Left kidney (tissue), 2 donors: ENCODE results near the gene CAMTA1. TPM values are rescaled to one million over a fixed set of nuclear protein-coding genes. Genes with fewer than 3 reads are reported as not detected.

Experiments used
- DNase-seq: peaks from one replicate; pipeline ENCODE4 v3.0.0-alpha.2; 2013
- polyA plus RNA-seq: library from polyadenylated mRNA; unstranded; fragments of 120-200 nt; gene quantifications from one replicate; pipeline ENCODE4 v1.2.1, GENCODE V29; 2013; ENCODE audit not compliant: insufficient read length

The CAMTA1 gene
- polyA plus RNA-seq, 1 donor: 88.8 TPM

DNA sequence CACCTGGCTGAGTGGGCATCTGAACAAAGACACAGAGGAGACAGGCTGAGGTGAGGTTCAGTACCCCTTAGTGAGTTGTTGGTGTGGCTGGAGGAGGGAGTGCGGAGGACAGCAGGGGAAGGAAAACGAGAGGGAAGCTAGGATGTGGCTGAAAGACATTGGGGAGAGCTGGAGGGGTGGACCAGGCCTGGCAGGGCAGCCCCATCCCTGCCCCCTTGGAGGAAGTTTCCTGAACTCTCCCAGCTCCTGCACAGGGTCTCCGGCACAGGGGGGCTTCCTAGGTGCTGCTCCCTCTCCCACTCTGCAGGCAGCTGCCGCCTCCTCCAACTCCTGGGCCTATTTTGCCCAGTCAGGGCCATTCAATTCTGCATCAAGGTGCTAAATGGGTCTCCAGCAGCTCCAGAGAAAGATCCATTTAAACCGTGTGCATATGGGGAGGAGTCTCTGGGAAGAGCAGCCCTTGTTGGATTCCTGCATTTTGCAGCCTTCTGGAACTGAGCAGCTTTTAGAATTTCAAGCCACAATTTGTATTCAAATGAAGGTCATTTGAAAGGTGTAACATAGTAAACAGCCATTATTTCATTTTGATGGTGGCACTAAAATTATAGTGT lies 193.9 kb downstream of the CAMTA1 start:
- no peak for DNase-seq

DNA sequence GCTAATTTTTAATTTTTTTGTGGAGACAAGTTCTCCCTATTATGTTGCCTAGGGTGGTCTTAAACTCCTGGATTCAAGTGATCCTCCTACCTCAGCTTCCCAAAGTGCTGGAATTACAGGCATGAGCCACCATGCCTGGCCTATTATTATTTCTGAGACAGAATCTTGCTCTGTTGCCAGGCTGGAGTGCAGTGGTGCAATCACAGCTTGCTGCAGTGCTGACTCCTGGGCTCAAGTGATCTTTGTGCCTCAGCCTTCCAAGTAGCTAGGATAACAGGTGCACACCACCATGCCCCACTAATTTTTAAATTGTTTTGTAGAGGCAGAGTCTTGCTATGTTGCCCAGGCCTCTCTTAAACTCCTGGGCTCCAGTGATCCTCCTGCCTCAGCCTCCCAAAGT lies 196.3 kb downstream of the CAMTA1 start:
- DNase-seq: no peak

DNA sequence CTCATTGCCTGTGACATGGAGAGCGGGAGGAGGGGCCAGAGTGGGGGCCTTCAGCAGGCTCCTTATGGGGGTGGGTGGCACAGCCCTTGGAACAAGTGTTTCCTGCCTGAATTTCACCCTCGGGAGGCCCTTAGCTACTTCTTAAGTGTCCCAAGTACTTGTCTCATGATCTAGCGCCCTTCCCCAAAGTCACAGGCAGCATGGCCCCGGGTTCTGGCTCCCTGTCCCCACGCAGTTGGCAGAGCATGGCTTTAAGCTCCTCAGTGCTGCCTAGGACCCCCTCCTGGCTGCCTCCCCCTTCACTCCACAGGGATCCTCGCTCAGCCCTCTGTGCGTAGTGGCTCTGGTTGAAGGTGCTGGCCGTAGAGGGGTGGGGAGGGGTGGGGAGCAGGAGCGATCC lies 197.2 kb downstream of the CAMTA1 start:
- DNase-seq: no peak

DNA sequence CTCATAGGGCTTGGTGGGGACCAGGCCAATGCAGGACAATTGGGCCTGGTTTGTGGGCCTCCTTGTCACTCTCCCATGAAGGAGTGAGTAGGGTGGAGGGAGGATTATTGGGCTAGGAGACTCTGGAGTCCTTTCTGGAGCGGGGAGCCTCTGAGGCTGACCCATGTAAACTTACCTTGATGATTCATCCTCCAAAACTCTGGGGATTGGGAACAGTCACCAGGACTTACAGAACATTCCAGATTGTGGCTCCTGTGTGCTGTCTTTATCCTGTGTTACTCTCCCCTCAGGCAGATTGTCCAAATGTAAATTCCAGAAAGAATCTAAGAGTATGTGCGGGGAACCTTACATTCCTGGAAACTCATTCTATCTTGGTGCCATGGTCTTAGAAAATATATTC lies 197.6 kb downstream of the CAMTA1 start:
- no peak for DNase-seq

DNA sequence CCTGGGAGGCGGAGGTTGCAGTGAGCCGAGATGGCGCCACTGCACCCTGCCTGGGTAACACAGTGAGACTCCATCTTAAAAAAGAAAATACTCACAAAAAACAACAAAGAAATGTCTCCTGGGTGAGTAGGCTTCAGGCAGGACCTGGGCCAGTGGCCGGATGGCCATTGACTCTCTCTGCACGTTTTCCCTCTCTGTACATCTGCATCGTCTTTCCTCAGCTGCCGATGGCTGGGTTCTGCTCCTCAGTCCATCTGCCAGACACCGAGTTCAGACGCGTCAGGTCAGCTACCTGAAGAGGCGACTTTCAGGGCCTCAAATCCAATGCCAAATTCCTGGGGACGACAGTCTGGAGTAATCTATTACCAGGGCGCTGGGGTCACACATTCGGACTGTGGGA lies 199.3 kb downstream of the CAMTA1 start:
- DNase-seq: no peak

DNA sequence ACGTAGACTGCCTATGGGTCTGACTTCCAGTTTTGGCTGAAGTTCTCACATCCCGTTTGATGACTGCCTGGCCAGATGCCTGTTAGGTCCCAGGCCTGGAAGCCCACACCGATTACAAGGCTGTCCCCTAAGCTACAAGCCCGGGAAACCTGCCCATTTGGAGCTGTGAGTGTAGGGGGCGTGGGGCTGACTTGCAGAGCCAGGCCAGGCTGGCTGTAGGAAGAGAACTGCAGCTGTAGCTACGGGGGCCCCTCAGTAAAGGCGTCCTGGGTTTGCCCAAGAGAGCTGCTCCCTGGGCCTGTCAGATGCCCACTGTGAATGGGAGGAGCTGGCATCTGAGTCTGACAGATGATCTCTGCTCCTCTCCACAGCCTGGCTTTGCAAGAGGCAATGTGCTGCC lies 199.7 kb downstream of the CAMTA1 start:
- no peak for DNase-seq

- DNase-seq: no peak
Observed at GRCh38 chr1:6985549-6986276, 200.5 kb downstream of the CAMTA1 start.

- no peak for DNase-seq
Observed at GRCh38 chr1:6986281-6986680, 201.0 kb downstream of the CAMTA1 start.

- no peak for DNase-seq
Observed at GRCh38 chr1:6987940-6988339, 202.7 kb downstream of the CAMTA1 start.

- DNase-seq: no peak
Observed at GRCh38 chr1:6988796-6989195, 203.5 kb downstream of the CAMTA1 start.

- DNase-seq: no peak
Observed at GRCh38 chr1:6989212-6990159, 204.2 kb downstream of the CAMTA1 start.

GRCh38 chr1:6991266-6991665 lies 206.0 kb downstream of the CAMTA1 start:
- no peak for DNase-seq

- DNase-seq: no peak
Observed at GRCh38 chr1:6995789-6996188, 210.5 kb downstream of the CAMTA1 start.

- no peak for DNase-seq
Observed at GRCh38 chr1:6996371-6996770, 211.1 kb downstream of the CAMTA1 start.

DNA sequence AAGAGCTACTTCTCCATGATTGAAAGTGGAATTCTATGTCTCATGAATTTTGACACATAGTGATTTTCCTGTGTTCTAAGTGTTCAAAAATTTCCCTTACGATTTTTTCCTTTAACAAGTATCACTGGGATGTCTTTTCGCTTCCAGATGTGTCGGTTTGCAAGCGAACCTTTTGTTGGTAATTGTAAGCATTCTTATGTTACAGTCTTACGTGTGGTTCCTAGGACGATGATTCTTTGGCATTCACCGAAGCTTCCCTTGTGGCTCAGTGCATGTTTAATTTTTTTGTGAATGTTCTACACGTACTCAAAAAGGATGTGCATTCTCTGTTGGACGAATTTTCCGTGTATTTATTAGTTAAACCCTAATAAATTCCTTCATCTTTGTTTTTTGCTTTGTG lies 211.6 kb downstream of the CAMTA1 start:
- no peak for DNase-seq

DNA sequence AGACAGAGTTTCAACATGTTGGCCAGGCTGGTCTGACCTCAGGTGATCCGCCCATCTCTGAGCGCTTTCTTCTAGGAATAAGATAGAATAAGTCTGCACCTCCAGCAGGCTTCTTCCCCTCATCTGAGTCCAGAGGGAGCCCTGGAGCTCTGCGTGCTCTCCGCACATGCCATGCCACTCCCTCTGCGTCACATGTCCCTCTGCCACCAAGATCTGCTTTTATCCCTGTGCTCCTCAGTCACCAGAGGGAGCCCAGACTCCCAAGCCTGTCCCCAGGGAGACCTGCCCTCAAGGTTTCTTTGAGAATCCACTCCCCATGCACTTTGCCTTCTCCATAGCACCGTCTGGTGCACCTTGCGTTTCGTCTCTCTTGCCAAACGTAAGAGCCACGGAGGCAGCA lies 213.0 kb downstream of the CAMTA1 start:
- DNase-seq: no peak

- no peak for DNase-seq
Observed at GRCh38 chr1:6999826-7000225, 214.6 kb downstream of the CAMTA1 start.

DNA sequence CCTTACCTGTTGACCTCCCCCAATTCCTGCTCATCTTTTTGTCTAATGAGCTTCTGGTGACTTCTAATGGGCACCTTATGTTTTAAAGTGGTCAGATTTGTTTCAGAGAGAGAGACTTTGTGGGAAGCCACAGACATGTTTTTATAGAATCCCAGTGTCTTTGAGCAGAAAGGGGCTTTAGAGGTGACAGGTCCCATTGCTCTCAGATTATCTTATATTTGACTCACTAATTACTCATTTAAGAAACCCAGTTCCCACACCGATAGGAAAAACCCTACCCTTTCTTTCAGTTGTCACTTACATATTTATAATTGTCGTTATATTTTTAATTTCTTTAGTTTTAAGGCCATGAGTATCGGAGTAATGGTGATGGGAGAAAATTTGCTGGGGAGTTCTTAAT lies 215.5 kb downstream of the CAMTA1 start:
- DNase-seq: no peak

- DNase-seq: no peak
Observed at GRCh38 chr1:7002728-7003127, 217.5 kb downstream of the CAMTA1 start.

DNA sequence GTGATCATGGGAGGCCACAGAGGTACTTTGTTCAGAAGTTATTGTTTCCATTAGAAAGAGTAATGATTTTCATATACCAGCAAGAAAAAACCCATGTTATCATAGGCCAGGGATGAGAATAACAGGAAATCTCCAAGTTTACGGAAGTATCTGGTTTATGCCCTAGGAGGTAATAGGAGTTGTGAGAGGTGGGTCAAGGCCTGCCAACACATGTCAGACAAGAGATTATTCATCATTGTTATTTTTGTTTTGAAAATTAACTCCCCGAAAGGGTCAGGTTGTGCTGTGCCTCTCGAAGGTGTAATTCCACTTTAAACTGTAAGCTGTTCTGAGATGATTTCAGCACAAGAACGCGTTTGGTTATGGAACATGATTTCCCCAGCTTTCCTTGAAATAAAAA lies 218.4 kb downstream of the CAMTA1 start:
- no peak for DNase-seq

- DNase-seq: no peak
Observed at GRCh38 chr1:7004181-7004580, 218.9 kb downstream of the CAMTA1 start.

GRCh38 chr1:7005762-7006161 lies 220.5 kb downstream of the CAMTA1 start:
- DNase-seq: no peak
